ENCODE measurements around the gene EYA2.
"Not testable (repeated sequence)": the region's sequence is repeated elsewhere in the genome, so short reads cannot be mapped to it uniquely, and the experiment has no call there.

Gene EYA2

DNA sequence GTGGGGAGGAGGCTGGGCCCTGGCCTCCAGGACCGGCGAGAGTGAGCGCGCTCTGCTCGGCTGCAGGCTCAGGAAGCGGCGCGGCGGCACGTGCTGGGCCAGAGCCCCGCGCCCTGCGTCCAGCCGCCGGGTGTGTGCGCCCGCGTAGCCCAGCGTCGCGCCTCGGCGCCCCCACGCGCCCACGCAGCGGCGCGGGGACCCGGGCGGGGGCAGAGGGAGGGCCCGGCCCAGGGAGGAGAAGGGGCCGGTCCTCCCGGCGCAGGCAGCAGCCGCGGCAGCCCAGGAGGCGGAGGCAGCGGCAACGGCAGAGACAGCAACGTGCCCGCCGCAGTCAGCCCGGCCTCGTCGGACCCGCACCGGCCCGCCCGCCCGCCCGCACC is at the start of gene EYA2:
TSS of gene EYA2 (plus strand) at position 265 of the 380 bp plus-strand sequence. CDS start 95,168 bp downstream, outside the sequence.
- no peak for DNase-seq

DNA sequence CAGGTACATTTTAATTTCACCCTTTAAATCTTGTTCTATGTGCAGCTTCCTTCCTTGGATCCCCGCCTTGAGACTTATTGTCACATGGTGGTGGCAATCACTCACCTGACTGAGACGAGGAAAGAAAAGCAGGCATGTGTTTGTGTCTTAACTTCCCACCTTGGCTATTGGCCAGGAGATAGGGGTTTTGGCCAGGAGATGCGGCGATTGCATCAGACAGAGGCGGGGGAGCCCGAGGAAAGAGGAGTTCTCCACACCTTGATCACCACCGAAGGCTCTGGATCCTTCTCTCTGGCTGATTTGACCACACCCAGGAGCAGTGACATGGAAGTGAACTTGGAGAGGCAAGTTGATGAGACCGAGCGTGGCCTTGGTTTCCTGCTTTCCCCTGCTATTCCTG is 49.7 kb upstream of the EYA2 start:
- no peak for DNase-seq

DNA sequence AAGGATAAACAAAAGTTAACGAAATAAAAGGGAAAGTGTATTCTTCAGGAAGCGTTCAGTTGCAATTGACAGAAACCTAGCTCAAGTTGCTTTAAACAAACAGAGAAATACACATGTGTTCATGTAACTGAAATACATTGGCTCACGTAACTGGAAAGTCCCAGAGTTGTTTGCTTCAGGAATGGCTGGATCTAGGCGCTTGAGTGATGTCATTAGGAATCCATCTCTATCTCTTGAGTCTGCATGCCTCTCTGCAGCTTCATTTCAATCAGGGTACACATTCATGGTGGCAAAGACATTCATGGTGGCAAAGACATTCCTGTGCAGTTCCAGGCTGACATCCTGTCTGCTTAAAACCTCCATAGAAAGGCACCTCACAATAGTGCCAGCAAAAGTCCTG is 45.4 kb upstream of the EYA2 start:
- DNase-seq: no peak

DNA sequence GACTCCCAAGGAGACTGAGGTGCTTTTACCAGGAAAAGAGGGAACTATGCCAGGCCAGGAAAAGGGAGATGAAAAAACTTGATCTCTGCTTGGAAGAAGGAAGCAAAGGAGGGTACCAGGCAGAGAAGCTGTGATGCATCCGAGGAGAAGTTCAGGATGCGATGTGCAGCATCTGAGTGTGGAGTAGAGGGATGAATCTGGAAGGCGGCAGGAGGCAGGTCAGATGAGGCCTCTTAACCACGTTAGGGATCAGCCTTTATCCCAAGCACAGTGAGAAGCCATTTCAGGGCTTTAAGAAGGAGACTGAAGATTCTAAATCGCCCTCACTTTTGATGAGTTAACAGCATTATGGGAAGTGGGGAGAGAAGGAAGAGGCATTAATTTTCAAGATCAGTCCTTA is 44.9 kb upstream of the EYA2 start:
- DNase-seq: no peak

DNA sequence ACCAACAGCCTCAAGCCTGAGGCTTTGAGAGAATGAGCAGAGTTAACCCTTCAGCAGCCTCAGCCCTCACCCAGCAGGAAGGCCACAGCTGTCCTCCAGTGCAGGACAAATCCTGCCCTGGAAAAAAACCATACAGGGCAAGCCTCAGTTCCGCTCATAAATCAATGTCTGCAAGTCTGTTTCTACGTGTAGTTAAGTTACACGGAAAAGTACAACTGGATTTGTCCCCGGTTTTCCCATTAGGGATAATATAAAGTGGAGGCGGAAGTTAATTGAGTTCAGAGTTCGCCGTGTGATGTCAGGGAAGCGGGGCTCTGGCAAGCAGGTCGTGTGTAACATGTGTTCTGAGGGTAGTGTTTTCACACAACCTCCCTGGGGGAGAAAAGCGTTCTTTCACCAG is 44.2 kb upstream of the EYA2 start:
- DNase-seq: no peak

GRCh38 chr20:46850896-46851295 is 43.7 kb upstream of the EYA2 start:
- DNase-seq: no peak

- no peak for DNase-seq
Observed at GRCh38 chr20:46851746-46852145, 42.9 kb upstream of the EYA2 start.

DNA sequence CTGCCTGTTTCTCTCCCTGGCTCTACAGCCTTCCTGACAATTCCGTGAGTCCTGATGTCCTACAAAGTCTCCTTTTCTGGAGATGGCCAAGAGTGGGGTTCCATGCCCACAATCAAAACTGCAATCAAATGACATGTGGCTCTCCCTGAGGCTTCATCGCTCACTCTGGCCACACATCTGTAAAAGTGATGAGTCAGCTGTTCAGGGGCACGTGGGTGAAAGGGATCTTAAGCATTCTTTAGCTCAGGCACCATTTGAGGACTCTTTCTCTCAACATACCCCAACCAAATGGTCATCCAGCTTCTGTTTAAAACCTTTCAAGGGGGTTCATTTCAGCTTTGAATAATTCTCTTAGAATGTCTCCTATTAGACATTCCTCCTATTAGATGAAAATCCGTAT is 42.3 kb upstream of the EYA2 start:
- no peak for DNase-seq

DNA sequence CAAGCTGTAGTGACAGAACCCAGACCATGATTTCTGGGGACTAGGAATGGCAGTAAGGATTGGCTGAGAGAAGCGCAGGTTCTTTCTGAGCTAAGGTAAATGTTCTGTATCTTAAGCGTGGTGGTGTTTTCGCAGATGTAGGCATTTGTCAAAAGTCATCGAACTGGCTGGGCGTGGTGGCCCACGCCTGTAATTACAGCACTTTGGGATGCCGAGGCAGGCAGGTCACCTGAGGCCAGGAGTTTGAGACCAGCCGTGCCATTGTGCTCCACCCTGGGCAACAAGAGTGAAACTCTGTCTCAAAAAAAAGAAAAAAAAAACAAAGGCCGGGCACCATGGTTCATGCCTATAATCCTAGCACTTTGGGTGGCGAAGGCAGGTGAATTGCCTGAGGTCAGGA is 40.7 kb upstream of the EYA2 start:
- DNase-seq: no peak

DNA sequence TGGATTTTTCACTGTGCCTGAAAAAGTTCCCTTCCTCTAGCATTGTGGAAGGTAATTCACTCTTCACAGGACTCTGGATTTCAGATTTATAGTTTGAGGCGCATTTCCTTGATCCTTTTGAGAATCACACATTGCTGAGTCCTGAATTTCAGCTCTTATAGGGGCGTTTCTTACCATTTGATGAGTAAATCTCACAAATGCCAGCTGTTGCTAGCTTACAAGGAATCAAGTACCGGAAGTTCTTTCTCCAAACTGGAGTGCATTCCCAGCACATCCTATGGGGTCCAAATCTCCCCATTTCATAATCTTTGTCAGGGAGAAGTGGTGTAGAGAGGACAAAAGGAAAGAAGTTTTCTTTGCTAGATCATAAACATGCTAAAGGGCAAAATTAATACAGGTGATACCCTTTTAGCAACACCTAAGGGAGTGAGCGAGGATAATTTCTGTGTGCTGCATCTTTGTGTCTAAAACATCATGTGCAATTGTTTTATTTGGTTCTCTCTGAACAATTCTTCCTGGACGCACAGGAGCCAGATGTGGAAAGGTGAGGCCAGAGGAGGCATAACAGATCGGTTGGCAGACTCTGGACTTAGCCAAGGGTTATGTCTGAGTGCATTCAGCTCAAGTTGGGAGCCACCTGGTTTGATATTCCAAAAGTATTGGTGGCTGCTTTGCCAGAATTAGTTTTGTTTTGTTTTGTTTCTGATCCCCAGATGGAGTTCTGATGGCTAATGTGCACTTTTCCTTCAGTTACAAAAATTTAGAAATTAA is 37.4 kb upstream of the EYA2 start:
- DNase-seq: no peak

- DNase-seq: no peak
Observed at GRCh38 chr20:46865824-46866223, 28.8 kb upstream of the EYA2 start.

GRCh38 chr20:46870041-46870440 is 24.6 kb upstream of the EYA2 start:
- no peak for DNase-seq

- DNase-seq: peak; percentile 3
Observed at GRCh38 chr20:46872328-46873211, 22.1 kb upstream of the EYA2 start.

- no peak for DNase-seq
Observed at GRCh38 chr20:46875059-46875458, 19.6 kb upstream of the EYA2 start.

DNA sequence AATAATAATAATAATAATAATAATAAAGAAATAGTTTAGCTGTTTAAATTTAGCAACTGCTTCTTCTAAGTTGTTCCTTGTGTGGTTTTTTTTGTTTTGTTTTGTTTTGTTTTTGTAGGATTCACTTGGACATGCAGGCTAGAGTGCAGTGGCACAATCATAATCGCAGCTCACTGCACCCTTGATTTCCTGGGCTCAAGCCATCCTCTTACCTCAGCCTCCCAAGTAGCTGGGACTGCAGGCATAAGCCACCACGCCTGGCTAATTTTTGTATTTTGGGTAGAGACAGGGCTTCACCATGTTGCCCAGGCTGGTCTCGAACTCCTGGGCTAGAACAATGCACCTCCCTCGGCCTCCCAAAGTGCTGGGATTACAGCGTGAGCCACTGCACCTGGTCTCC is 15.3 kb upstream of the EYA2 start:
- DNase-seq: no peak

- DNase-seq: not testable (repeated sequence)
Observed at GRCh38 chr20:46879963-46880362, 14.7 kb upstream of the EYA2 start.

GRCh38 chr20:46883892-46884291 is 10.8 kb upstream of the EYA2 start:
- no peak for DNase-seq

GRCh38 chr20:46890682-46891081 is 4.0 kb upstream of the EYA2 start:
- no peak for DNase-seq

- DNase-seq: no peak
Observed at GRCh38 chr20:46893051-46893450, 1.6 kb upstream of the EYA2 start.

- DNase-seq: no peak
Observed at GRCh38 chr20:46893877-46894578, 615 bp upstream of the EYA2 start.

GRCh38 chr20:46894971-46895905 is 595 bp downstream of the EYA2 start:
- DNase-seq: no peak

DNA sequence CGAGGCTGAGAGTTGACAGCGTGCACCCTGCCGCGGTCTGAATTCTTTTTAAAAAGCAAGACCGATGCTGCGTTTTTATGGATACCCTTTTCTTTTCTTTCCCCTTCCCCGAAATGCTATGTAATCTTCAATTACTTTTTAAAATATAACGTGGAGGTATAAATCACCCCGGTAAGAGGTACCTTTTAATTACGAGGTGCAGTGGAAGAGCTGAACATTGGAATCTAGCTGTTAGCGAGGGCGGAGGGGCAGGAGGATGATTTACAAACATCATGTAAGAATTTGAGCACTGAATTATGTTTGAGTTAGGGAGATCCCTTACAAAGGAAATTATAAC is 1.2 kb downstream of the EYA2 start:
- DNase-seq: no peak

Data from stimulated activated CD4-positive, alpha-beta T cell treated with anti-CD3 and anti-CD28 coated beads, Interleukin-1b, Interleukin-23, amount 100 ng/mL, for 48 hours (primary cell).